Stimulated activated CD8-positive, alpha-beta memory T cell treated with anti-CD3 and anti-CD28 coated beads, Interleukin-12 subunit alpha, Interleukin-12 subunit beta, amount 100 ng/mL, for 24 hours (primary cell): ENCODE results near the gene OR10S1.
"Not testable (repeated sequence)": the region's sequence is repeated elsewhere in the genome, so short reads cannot be mapped to it uniquely, and the experiment has no call there.

Source experiments
- DNase-seq: peaks from one replicate; pipeline ENCODE4 v3.0.0-alpha.2; 2020; ENCODE audit errors: extremely low read depth

Gene OR10S1, protein sequence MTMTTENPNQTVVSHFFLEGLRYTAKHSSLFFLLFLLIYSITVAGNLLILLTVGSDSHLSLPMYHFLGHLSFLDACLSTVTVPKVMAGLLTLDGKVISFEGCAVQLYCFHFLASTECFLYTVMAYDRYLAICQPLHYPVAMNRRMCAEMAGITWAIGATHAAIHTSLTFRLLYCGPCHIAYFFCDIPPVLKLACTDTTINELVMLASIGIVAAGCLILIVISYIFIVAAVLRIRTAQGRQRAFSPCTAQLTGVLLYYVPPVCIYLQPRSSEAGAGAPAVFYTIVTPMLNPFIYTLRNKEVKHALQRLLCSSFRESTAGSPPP

DNA sequence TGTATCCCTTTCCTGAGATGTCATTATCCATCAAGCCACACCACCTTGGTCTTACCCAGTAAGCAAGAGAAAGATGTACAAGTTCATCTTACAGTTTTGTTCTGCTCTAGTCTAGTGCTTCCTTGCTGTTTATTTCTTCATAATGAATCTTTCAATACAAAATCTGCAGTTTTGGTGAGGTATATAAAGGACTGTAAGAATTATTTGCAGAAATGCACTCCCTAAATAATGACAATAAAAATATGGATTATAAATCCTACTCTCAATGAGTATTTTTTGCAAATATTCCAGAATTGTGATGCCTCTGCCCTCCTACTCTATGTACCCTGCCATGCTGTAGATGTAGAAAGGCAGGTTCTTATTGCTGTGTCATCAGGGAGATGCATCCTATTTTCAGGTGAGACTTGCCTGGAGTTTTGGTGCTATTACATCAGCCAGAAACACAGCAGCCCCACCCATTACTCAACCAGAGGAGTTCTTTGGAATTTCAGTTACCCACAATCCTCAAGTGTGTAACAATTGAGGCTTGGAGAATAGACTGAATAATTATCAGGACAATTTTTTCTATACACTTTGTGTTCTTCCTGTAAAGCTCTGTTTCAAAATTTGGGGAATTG, at the start of gene OR10S1:
Gene OR10S1, minus strand, starts transcription at position 51 of the 617 bp plus-strand sequence. CDS start 117 bp downstream, outside the sequence.
- no peak for DNase-seq

DNA sequence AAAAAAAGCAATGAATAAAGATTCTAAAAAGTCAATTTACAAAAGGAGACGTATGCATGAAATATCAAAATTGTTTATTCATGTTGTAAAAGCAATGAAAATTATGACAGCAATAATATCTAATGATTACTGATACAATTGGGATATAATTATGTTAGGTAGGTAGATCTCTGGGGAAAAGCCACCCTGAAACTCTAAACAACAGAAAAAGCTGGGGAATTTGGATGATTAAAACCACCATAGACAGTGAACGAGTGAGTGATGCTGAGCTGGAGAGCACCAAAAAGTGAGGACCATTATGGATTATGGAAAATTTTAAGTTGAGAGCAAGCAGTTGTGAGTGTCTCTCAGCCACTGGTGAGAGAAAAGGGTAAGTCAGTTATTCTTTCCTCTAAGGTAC, 48.9 kb upstream of the OR10S1 start, which contains the start of gene OR10G8:
Gene OR10G8, plus strand, starts transcription at position 301 of the 400 bp plus-strand sequence. CDS start 2,825 bp downstream, outside the sequence.
- no peak for DNase-seq

DNA sequence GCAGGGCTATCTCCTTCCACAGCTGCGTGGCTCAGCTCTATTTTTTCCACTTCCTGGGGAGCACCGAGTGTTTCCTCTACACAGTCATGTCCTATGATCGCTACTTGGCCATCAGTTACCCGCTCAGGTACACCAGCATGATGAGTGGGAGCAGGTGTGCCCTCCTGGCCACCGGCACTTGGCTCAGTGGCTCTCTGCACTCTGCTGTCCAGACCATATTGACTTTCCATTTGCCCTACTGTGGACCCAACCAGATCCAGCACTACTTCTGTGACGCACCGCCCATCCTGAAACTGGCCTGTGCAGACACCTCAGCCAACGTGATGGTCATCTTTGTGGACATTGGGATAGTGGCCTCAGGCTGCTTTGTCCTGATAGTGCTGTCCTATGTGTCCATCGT, 38.3 kb upstream of the OR10S1 start:
- DNase-seq, result not testable (repeated sequence)

DNA sequence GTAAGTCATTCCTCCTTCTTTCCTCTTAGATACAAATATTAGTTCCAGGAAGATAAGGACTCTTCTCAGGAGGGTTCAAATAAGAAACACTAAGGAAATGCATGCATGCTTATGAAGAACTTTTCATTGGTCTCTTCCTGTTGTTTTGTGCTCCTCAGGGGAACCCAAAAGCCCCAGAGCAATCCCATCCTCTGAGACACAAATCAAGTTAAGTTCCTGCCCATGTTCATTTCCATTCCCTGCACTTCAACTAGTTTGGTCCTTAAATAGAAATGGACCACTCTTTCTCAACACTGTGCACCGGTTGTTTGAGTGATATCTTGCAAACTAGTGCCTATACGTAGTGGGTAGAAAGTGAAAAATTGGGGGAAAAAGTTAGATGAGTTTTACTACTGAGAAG, 35.1 kb upstream of the OR10S1 start, which contains the start of gene OR10G4:
Gene OR10G4, plus strand, starts transcription at position 301 of the 400 bp plus-strand sequence. CDS start 2,578 bp downstream, outside the sequence.
- no peak for DNase-seq

DNA sequence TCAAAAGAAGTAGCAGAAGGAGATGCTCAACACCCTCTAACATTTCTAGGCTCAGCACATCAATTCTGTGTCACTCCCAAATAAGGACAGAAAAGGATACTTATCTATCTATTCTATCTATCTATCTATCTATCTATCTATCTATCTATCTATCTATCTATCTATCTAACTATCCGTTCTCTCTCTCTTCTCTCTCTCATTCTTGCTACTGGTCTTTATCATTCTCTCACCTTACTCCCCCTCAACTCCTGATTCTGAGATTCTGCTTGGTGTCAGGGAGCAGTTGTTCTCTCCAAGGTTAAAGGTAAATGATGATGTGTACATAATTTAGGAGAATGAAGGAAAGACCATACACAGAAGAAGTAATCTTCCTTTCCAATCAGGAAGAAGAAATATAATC, 17.5 kb upstream of the OR10S1 start, which contains the start of gene OR10G6:
Gene OR10G6, minus strand, starts transcription at position 43 of the 400 bp plus-strand sequence. Its CDS starts 0 bp downstream, at position 43.
- no peak for DNase-seq

DNA sequence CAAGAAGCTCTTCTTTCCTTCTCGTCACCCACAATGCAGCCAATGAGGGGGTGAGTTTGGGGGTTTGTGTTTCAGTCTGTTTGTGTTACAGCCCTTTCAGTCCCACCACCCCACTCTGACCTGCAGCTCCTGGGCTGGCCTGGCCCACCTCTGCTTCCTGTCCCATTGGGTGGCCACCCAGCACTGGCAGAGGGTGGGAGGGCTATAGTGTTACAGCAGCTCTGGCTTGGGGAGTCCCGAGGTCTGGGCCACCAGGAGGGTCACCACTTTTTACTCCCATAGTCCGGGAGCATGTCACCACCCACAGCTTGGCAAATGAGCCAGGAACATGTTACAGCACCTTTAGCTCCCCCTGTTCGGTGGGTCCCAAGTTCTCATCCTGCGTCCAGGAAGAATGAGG, 1.7 kb upstream of the OR10S1 start:
- DNase-seq, result no peak

DNA sequence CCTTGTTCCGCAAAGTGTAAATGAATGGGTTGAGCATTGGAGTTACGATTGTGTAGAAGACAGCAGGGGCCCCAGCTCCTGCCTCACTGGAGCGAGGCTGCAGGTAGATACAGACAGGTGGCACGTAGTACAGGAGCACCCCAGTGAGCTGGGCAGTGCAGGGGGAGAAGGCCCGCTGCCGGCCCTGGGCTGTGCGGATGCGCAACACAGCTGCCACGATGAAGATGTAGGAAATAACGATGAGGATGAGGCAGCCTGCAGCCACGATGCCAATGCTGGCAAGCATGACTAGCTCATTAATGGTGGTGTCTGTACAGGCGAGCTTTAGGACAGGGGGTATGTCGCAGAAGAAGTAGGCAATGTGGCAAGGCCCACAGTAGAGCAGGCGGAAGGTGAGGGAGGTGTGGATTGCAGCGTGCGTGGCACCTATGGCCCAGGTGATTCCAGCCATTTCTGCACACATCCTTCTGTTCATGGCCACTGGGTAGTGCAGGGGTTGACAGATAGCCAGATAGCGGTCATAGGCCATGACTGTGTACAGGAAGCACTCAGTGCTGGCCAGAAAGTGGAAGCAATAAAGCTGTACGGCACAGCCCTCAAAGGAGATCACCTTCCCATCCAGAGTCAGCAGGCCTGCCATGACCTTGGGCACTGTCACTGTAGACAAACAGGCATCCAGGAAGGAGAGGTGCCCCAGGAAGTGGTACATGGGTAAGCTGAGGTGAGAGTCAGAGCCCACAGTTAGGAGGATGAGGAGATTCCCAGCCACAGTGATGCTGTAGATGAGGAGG, 616 bp downstream of the OR10S1 start:
- DNase-seq, result no peak

DNA sequence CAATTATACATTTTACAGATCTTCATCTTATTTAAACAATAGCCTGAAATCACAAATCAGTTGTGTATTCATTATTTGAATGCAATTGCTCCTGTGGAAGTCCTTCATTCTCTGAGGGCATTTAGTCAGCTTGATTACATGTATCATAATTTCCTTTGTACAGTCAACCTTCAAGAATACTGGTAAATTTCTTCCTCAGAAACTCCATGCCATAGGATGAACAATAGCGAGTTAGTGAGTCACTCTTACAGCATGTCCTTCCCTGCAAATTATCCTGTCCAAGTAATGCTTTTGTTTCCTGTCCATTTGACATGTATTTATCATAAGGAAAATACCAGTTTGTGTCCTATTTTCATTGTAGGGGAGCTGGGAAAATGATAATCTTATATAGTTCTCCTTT, 3.8 kb downstream of the OR10S1 start:
- no peak for DNase-seq

DNA sequence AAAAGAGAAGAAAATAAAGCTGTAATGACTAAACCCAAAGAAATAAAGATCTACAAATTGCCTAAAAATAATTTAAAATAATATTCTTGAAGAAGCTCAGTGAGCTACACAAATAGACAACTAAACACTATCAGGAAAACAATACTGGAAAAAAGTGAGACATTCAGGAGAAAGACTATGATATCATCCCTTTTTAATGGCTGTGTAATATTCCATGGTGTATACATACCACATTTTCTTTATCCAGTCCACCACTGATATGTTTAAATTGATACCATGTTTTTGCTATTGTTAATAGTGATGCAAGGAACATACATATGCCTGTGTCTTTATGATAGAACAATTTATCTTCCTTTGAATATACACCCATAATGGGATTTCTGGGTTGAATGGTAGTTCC, 20.8 kb downstream of the OR10S1 start:
- no peak for DNase-seq

DNA sequence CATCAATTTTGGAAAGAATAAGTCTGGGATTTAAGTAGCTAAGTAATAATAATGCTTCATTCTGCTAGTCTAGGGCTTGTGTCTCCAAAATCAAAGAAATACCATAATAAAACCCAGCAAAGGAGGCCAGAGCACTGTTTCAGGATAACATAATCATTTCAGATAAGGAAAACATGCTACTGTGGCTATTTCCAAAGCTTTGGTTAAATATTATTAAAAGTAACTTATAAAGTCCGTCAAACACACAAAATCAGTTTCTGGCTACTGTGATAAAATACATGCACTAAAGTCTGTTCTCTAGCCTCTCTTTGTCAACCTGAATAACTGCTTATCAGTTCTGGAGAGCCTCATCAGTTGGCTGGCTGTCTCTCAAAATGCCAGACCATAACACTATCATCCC, 32.4 kb downstream of the OR10S1 start:
- no peak for DNase-seq

DNA sequence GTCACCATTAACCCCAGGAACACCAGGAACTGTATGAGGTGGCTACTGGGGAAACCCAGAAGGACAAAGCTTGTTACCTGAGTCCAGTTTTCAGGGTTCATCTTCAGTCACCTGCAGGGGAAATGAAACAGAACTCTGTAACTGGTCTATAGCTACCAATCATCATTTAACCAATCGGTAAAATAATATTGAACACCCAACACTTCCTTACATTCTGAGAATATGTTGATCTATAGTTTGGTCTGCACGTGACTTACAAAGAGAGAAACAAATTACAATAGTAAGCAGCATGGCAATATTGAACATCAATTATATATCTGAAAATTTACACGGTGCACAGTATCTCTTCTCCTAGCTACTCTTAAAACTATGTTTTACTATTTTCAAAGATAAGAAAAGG, 33.8 kb downstream of the OR10S1 start, which contains the start of gene OR6T1:
Gene OR6T1, minus strand, starts transcription at position 101 of the 400 bp plus-strand sequence. Its CDS starts 0 bp downstream, at position 101.
- DNase-seq, result no peak

DNA sequence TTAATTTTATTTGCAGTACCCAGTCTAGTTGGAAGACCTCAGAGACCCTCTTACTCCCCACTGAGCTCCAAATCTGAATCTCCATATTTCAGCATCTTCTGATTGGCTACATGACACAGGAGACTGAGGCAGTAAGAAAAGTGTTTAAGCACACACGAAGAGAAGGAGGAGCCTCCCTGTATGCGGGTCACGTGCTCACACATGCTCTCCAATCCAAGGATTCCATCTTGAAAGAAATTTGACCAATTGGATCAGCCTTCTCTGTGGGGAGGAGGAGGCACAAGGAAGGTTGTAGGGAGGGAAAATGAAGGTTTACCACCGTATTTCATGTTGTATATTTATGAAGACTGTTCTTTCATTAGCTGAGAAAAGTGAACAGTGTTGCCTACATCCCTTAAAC, 35.2 kb downstream of the OR10S1 start:
- no peak for DNase-seq

DNA sequence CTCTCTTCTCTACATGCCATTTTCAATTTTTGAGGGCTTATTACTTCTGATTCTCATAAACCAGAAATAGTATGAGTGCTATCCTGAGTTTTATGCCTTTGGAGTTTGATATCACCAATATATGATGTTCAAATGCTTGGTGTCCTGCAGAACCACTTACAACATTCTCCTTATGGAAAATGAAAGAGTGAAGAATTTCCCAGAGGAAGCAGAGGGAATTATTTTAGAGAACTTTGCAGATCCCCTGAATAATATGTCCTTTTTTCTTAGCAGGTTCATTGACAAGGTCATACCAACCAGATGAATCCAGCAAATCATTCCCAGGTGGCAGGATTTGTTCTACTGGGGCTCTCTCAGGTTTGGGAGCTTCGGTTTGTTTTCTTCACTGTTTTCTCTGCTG, 38.3 kb downstream of the OR10S1 start, which contains the start of gene OR4D5:
Gene OR4D5, plus strand, starts transcription at position 301 of the 400 bp plus-strand sequence. Its CDS starts 0 bp downstream, at position 301.
- no peak for DNase-seq
